GM19468 (cell line): ENCODE data around the gene STIMATE.
A peak's percentile ranks its signal among the peaks of the same experiment; 100 is the strongest.

ENCODE experiments used
- ATAC-seq: cut with Tn5 transposase; IDR thresholded peaks from one replicate; pipeline ENCODE4 v1.9.1; 2021; ENCODE audit warnings: mild to moderate bottlenecking, moderate library complexity, moderate number of reproducible peaks; ENCODE audit not compliant: unreplicated experiment; ENCODE audit errors: extremely low read depth

STIMATE gene

DNA sequence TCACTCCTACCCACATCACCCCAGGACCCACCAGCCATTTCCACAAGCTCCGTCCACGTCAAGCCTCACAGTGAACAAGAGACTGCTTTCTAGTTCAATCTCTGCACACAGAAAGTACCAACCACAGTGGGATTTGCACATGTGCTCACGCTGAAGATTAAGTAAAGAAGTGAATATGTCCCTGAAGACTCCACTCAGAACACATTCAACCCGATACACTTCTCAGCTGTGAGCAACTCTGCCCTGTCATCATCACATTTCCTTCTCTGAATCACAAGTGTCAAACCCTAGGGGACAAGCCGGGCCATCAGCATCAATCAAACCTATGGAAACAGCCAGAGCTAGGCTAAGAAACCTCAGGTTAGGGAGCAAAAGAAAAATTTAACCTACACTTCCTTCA is 1.9 kb downstream of the STIMATE start:
- no peak for ATAC-seq

DNA sequence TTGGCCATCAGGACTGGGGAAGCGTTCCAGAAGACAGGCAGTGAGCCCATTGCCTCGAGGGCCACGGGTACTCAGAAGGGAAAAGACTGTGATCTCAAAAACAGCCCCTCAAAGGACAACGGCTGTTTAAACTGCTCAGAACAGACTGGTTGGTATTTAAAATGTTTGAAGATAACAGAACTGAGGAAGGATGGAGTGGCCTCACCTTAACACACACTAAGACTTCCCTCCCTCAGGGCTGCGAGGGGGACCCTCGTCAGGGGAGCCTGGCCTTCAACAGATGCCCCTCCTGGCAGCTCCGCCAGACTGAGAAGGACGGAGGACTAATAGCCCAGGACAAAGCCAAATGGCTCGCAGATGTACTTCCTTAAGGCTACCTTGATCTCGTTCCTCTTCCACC is 2.6 kb downstream of the STIMATE start:
- no peak for ATAC-seq

DNA sequence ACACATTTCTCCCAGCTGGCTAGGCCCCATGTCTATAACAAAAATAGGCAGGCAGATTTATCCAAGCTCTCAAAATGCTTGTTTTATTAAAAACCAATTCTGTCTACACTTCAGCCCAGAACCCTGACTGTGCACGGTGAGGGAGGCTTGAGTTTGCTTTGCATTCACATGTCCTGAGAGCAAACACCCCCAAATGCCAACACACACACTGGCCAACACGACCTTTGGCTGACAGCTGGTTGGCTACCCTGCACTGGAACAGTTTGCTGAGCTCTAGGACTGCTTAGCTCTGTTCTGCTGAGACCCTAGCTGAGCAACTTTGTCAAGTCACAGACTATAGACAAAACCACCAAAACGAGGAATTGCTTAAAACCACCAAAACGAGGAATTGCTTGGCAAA is 3.6 kb downstream of the STIMATE start:
- ATAC-seq: no peak

DNA sequence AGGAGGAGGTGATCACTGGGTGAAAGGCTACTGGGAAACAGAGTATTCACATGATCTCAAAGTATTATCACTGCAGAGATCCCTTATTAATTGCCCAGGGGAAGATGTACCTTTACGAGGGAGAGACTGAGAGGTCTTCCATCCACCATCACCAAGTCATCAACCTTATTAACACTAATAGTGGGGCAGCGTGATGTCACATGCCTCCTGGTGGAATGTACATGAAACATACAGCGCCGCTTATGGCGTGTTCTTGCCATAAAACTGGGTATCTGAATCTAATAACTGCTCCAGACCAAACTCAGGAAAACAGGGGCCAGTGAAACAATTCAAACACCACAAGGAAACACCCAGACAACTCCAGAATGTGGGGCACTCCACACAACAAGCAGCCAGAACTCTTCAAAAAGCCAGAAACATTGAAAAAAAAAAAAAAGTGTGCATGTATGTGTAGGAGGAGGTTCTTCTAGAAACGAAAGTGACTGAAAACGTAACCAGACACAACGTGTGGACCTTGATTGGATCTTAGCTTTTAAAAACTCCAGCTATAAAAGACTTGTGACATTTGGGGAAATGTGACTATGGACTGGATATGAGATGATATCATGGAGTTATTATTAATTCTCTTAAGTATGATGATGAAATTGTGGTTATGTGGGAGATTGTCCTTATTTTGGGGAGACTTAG is 4.6 kb downstream of the STIMATE start:
- no peak for ATAC-seq

DNA sequence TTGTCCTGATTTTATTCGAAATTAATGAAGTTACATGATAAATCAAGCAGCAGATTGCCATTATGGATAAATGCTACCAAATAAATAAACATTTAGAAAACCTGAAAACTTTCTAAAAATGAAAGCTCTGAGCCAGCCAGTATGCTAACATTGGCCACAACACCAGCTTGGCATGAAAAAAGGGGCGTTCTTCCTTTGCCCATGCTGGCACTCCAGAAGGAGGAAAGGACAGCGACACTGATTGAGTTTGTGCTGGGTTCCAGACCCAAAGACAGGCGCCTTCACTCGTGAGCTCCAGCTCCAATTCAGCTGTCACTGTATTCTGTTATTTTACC is 5.1 kb downstream of the STIMATE start:
- no peak for ATAC-seq

DNA sequence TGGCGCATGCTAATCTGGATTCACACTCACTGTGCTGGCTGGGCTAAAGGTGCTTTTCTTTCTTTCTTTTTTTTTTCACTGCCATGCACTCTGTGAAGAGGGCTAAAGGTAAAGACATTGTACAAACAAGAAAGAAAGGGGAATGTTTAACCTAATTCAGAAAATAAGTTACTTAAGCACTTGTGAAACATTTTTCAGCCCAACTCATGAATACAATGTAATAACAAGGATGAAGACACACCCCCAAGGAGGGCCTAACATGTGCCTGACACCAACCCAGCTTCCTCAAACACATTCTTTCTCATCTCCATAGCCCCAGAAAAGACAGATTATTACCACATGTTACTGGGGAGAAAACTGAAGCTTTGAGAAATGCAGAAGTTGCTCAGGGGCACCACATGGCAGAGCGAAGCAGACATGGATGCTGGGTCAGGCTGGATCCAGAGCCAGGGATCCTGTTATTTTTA is 5.7 kb downstream of the STIMATE start:
- ATAC-seq: no peak

DNA sequence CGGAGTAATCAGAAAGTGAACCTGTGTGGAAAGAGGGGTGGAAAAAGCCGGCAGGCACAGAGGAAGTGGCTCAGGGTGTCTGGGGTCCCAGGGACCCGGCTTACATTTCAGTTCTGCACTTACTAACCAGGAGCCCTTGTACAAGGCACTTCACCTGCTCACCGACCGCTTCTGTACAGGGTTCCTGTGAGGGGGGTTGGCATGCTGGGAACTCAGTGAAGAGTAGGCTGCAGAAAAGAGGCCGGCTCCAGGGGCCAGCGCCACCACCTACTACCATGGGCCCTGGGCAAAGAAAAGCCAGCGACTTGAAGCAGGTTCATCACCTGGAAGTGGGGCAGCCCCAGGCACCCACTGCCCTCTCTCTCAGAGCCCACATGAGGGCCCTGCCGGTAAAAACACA is 6.2 kb downstream of the STIMATE start:
- ATAC-seq: no peak

DNA sequence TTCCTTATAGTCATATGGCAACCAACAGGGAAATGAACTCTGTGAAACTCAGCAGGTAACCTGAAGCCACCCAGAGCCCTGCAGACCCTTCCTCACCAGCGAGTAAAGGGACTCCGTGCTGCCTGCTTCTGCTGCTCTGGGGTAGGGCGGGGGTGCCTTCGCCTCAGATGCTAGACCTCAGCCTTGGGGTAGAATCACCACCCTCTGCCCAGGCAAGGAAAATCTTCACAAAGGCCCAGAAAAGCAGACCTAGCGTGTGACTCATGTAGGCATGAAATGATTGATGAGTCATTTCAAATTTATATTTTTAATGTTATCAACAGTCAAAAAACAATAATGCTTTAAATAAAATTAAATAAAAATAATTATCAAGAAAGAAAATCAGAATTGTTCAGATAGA is 6.6 kb downstream of the STIMATE start:
- no peak for ATAC-seq

DNA sequence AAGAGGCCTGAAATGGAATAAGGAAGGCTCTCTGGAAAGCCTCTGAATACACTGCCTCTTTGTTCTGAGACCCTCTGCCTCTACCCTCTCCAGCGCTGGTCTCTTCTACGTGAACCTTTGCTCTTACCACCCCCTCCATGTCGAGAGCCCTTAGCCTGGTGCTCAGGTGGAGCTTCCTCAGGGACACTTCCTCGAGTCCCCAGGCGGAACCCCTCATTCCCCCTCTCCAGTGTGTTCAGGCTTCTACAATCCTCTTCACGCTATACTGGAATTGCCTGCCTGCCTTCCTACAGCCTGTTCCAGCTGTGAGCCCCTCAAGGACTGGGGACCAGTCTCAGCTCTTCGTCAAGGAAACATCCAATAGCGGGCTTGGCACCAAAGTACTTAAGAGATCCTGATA is 7.4 kb downstream of the STIMATE start:
- ATAC-seq: no peak

DNA sequence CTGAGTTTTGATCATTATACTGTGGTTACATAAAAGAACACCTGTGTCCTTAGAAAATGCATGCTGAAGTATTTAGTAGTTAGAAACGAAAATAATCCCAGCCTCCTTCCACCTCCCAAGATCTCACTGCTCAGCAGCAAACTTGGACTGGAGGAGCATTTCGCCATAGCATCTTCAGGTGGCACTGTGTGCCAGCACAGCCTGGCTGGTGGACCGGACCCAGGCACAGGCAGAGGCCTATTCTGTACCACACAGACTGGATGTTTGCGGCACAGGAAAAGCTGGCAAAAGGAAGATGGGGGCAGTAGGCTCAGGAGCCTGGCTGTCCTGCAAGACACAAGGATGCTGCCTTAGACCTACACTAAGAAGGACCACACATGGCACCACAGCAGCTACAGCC is 10.2 kb downstream of the STIMATE start:
- no peak for ATAC-seq

DNA sequence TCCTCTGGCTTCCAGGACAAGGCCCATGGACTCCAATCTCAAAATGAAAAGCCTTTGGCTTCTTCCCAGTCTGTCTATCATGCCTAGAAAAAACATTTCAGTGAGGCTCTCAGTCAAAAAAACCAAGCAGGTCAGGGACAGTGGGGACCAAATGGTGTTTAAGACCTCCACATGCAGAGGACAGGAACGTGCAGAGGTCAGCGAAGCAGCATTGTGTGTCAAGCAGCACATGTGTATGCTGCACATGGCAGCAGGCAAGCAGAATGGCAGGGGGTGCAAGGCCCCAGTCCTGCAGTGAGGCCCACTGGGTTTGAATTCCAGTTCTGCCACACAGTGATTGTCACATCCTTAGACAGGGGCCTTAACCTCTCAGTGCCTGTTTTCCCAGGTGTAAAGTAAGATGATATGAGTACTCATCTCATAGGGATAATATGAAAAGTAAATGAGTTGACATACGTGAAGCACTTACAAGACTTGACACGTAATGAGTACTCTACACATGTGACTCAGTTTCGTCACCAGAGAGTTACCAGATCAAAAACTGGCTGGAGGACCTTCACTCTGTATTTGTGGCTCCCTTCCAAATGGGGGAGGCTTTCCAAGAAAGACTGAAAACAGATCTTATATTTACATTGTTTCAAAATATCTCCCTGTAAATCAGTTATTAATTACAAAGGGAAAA is 11.2 kb downstream of the STIMATE start:
- ATAC-seq: no peak

DNA sequence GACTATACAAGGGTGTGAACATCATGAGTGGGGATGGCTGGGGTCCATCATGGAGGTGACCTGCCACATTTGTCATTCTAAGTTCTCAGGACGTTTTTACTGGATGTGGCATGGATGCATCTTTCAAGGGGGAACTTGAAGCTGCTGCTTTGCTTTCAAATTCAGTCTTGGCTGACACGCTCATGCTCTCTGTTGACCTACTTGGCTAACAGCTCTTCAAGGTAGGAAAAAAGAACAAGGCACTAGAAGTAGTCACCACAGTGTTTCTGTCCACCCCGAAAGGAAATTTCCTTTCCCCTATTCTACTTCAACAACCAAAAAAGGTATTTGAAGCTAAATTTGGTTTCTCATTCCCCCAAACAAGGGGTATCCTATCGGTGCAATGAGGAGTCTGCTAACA is 15.0 kb downstream of the STIMATE start:
- ATAC-seq: no peak

DNA sequence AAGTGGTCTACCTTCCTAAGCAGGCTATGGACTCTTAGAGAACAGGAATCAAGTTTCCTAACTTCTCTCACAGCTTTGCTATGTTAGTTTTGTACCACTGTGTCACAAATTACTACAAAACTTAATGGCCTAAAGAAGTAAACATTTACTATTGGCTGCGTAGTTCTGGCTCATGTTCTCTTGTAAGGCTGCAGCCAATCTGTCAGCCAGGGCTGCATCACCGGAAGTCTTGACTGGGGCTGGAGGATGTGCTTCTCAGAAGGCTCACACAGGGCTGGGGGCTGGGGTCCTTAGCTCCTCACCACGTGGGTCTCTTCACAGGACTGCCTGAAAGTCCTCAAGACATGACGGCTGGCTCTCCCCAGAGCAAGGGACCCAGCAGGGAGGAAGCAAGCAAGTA is 15.5 kb downstream of the STIMATE start:
- no peak for ATAC-seq

DNA sequence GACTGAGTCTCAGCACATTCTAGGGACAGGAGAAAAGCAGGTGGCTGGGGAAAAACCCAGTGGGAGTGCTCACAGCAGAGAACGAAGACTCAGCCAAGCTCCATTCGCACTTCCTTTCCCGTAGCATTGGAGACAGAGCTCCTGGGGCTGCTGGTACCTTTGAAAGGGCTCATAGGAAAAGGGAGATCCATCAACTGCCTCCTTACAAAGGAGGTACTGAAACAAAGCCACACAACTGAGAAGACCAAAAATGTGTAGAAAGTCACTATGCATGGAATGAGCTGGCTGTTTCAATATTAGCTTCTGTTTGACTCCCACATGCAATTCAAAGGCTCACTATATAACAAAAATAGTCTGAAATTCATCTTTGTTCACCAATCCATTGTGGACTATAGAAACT is 16.9 kb downstream of the STIMATE start:
- ATAC-seq: no peak

DNA sequence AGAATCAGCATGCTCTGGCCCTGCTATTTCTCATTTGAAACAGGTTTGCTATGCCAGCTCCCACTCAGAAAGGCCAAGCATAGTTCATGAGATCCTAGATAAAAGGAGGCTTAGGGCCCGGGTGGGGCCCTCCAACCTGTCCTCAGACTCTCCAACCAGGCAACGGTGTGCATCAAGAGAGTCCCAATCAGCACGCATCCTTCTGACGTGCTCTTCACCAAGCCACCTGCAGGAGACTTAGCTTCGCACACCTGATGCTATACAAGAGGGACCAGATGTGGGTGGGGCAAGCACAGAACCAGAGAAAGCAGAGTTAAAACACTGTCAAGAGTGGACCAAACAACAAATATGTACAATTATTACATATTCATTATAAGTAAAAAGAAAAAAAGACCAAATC is 17.3 kb downstream of the STIMATE start:
- ATAC-seq: no peak

DNA sequence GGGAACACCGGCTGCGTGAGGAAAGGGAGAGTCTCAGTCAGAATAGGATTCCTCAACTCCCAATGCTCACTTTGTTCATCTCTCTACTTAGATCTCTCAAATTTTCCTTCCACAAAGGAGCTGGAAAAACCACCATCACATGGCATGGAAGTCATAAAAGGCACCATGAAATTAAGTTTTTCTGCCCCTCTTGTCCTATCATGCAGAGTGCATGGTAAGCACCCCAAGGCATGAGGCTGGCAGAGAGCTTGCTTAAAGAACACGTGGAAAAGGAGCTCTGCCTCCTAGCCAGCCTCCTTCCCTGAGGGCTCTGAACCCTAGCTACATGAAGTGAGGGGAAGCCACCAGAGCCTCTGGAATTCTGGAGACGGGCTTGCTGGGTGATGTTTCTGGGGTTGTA is 17.8 kb downstream of the STIMATE start:
- no peak for ATAC-seq

DNA sequence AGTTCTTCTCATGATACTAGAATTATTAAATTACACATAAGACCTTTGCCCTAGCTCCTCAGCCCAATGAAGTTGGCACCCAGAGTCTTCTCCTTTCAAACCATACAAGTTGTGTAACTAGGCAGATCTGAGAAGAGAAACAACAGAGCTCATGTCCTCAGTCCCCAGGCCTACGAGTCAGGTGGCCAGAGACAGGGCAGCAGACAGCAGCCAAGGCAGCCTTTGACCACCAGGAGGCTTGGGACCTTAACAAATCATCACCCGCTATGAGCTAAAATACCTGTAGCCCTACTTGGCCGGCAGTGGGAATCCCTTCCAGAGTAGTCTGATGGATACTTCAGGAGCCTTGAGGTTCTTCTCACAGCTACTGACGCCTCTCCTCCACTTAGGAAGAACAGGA is 18.3 kb downstream of the STIMATE start:
- no peak for ATAC-seq

DNA sequence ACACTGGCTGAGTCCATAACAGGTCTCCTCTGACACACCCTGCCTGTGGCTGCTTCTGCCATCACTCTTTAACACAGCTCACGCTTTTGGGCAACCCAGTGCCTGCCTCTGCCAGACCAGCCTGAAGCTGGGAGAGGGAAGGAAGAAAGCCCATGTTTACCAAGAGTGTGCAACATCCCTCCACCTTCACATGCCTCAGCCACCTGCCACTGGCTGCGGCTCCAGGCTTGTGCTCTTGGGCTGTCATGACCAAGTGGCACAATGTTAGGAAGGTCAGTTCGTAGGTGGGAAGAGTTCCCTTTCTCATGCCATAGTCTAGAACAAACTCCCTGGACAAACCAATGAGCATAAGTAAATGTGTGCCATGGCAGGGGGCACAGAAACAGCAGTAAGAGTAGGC is 20.3 kb downstream of the STIMATE start:
- no peak for ATAC-seq

DNA sequence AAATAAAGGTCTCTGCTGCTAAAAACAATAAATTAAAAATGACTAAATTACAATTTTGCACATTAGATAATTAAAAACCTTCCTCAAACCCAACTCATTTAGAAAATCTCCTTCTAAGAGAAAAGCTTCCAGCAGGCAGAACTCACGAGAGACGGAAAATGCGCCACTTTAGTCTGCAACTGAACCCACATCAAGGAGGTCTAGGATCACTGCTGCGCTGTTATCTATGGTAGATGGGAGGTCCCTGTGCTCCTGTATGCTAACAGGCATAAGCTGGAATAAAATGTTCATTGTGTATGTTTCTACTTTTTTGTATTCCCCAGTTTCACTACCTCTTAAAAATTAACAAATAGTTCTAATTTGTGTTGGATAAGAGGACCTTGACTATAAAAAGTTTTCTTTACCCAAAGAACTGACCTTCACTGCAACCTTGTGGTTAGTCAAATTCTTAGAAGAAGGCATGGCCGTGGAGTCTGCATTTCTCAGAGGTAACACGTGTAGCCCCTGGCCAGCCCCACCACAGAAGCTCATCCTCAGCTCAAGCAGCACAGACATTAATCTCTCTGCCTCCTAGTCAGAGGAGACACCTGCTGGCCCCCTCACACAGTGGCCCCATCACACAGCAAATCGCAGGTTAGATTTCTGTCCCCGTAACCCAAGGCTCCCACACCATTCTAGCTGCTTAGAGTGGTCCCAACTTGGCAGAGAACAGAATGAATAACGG is 22.3 kb downstream of the STIMATE start:
- no peak for ATAC-seq

DNA sequence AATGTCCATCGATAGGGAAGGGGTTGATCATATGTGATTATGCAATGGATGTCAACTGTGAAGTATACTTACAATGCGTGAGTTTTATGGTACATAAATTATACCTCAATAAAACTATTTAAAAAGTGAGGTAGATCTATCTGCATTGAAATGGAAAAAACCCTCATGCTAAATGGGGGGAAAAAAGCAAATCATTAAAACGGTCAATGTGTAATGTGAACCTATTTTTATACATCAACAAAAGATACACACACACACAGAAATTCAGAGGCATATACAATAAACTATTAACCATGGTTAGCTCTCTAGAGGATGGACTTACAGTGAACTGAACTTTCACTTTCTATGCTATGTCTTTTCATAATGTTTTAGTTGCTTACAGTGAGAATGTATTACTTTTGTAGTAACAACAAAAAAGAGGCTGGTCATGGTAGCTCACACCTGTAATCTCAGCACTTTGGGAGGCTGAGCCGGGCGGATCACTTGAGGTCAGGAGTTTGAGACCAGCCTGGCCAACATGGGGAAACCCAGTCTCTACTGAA is 23.1 kb downstream of the STIMATE start:
- peak; percentile 39 for ATAC-seq

DNA sequence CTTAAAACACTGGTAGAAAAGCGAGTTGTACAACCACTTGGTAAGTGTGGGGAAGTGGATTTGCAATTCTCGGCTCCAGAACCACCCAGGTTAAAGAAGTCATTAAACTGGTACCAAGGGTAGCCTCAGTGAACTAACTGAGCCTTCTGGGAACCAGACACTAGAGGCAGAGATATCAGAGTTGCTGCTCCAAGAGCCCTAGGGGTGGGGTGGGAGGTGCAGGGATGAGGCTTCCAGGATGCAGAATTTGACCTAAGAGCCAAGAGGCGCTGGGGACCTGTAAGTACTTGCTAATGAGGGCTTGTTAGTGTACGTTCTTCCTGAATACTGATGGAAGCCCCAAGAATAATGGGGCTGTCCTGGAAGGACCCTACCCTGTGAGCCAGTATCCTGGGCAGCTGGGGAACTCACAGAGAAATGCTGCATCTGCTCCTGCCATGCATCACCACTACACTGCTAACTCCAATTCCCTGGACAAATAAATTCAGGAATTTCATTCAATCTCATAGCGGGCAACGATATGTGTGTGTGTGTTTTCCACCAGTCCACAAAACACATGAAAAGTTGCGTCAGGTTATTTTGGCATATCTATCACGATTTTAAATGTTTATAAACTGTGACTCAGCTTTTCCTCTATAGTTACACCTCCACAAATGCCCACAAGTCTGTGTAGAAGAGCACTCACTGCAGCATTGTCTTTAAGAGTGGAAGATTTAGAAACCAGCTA is 23.8 kb downstream of the STIMATE start:
- ATAC-seq: no peak
